ENCODE results near the gene GCC2.
"Not testable (repeated sequence)": the region's sequence is repeated elsewhere in the genome, so short reads cannot be mapped to it uniquely, and the experiment has no call there.

GCC2 gene

DNA sequence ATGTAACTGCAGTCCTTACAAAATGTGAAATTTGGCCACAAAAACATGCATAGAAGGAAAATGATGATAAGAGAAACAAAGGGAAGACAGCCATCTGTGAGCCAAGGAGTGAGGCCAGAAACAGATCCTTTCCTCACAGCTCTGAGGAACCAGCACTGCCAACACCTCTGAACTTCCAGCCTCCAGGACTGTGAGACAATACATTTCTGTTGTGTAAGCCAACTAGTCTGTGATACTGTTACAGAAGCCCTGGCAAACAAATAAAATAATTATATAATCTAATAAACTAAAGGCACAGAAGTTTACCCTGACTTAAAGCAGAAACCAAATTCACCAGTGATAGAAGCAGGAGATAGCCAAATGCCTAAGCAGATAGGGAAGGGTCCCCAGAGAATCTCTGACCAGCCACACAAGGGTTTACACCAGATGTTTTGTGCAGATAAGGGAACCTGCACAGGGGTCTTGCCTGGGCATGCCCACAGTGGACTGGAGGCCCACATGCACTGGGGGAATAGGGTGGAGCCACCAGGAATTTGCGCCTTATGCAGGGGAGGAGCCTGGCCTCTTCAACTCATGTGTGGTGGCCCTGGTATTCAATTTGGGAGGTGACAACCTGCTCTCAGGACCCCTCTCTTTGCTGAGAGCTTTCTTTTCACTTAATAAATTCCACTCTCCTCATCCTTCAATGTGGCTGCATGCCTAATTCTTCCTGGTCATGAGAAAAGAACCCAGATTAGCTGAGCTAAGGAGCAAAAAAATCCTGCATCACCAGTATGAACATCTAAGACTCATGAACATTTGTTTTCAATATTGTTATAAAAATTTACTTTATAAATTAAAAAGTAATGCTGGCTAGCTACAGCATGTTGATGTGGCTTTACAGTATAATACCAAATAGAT lies 3.8 kb upstream of the GCC2 start:
- DNase-seq (ENCODE audit: low read depth): peak; percentile 11

DNA sequence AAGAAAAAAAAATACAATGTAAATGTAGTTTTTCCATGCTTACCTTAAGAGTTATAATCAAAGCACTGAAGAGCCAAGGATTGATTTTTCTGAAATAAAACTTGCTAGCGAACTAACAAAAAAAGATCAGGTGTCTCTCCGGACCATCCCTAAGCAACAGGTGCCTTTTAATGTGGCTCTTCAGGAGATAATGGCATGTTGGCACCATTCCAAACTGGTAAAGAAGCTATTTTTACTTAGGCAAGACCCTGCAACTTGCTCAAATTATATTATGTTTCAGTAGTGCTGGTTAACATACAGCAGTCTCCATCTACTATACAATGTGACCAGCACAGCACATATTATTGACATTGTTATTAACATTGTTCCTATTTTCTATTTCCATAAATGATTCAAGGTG lies 2.3 kb upstream of the GCC2 start:
- DNase-seq (ENCODE audit: low read depth): no peak

DNA sequence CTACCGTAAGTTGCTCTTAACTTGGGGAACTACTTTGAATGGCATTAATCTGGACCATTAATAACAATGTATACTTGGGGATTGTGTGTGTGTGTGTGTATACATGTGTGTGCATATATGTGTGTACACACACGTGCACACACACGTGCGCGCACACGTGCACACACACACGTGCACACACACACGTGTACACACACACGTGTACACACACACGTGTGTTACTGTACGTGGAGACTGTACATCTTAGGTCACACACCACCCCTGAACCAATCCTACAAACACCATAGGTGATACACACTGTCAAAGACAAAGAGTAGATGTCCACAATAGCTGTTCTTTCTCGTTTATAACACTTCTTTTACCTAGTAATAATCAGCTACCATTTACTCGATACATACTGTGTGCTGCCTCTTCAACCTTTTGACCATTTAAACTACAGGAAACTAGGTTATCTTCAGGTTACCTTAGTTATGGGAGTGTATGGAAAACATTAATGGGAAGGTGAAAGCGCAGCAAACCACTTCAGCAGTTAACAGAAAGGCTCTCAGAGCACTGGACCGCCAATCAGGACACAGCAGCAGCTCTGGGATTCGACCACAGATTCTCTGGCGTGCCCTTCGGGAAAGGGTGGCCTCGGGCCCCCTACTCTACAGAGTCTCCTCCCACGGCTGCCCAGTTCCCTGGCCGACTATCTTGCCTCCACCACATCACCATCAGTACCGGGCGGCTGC lies 894 bp upstream of the GCC2 start:
- DNase-seq (ENCODE audit: low read depth): no peak

DNA sequence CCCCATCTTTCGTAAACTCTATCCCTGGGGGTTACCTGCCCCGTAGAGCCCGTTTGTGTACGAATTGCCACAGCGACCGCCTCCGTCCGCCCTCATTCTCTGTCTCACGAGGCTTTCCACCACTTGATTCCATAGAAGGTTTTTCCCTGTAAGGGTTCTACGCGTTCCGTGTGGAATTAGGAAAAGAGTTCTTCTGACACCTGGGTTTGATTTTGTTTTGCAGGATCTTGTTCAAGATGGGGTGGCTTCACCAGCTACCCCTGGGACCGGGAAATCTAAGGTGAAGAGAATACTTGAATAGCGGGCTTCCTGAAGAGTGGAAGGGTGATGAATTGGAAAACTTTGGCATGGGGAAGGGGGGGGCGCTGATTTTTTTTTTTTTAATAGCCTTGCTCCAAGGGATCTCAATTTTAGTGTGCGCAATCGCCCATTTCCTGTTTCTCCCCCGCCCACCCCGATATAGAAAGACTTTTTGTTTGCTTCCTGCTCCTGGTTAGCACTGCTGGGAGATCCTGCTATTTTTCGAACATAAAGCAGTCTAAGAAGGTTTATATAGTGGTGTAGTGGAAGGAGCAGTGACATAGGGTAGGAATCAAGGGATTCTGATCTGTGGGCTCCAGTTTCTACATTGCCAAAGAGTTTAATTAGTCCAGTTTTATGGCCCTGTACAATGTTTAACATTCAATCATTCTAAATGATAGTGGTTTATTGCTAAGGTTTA lies 564 bp downstream of the GCC2 start:
- DNase-seq (ENCODE audit: low read depth): peak; percentile 36

DNA sequence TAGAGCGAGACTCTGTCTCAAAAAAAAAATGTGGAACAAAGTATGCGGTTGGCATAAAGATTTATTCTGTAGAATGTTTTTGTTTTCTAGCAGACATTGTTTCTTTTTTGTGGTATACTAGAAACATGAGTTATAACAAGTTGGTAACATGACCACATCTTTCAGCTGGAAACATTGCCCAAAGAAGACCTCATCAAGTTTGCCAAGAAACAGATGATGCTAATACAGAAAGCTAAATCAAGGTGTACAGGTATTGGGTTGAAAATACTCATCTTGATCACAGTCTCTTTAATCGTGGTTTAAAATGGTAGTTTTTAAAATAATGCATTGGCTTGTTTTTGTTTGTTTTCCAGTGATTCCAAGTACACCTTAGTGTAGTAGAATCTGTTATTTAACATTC lies 1.9 kb downstream of the GCC2 start:
- DNase-seq (ENCODE audit: low read depth): no peak

DNA sequence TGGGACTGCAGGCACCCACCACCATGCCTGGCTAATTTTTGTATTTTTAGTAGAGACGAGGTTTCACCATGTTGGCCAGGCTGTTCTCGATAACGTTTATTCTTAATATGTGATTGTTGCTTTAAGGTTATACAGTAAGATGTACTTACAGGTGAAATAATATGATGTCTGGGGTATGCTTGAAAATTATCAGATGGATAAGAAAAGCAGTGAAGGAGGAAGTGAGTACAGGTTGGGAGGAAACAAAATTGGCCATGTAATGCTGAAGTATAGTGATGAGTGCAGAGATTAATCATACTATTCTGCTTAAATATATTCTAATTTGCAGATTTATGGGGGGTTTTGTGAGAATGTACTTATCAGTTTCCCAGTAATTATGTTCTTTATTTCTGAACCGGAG lies 3.0 kb downstream of the GCC2 start:
- DNase-seq (ENCODE audit: low read depth): no peak

DNA sequence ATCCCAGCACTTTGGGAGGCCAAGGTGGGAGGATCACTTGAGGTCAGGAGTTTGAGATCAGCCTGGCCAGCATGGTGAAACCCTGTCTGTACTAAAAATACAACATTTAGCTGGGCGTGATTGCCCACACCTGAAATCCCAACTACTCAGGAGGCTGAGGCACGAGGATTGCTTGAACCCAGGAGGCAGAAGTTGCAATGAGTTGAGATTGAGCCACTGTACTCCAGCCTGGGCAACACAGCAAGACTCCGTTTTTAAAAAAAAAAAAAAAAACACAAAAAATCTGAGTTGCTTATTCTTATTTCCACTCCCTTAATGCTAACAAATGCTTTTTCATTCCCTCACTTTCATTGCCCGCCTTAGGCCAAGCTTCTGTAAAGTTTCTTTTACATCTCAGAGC lies 4.5 kb downstream of the GCC2 start:
- DNase-seq (ENCODE audit: low read depth): not testable (repeated sequence)

DNA sequence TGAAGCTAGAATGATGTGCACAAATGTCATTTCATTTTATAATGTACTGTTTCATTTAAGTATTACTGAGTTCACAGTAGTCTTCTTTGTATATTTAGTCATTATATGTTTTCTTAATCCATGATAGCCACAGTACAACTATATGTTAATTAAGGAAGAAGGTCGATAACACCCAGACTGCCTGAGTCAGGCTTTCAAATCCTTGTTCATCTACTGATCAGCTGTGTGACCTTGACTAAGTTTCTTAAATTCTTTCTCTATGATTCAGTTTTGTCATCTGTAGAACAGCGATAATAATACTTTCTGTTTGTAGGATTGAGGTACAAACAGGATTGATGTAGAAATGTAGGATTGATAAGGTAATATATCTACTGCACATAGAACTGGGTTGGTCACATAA lies 5.4 kb downstream of the GCC2 start:
- DNase-seq (ENCODE audit: low read depth): peak; percentile 69

DNA sequence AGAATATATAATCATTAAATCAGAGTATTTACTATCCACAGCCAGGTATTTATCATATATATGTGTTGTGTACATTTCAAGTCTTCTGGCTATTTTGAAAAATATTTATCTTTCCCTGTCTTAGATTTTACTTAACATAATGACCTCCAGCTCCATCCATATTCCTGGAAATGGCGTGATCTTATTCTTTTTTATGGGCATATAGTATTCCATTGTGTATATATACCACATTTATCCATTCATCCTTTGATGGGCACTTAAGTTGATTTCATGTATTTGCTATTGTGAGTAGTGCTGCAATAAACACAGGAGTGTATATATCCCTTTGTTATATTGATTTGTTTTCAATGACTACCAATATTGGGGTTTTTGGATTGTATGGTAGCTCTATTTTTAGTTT lies 6.6 kb downstream of the GCC2 start:
- no peak for DNase-seq (ENCODE audit: low read depth)

DNA sequence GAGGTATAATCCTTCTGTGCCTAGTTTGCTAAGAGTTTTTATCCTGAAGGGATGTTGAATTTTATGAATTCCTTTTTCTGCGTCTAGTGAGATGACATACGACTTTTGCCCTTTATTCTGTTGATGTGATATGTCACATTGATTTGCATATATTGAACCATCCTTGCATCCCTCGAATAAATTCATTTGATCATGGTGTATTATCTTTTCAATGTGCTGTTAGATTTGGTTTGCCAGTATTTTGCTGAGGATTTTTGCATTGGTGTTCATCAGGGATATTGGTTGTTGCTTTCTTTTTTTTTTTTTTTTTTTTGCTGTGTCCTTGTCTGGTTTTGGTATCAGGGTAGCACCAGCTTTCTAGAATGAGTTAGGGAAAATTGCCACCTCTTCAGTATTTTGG lies 9.1 kb downstream of the GCC2 start:
- no peak for DNase-seq (ENCODE audit: low read depth)

DNA sequence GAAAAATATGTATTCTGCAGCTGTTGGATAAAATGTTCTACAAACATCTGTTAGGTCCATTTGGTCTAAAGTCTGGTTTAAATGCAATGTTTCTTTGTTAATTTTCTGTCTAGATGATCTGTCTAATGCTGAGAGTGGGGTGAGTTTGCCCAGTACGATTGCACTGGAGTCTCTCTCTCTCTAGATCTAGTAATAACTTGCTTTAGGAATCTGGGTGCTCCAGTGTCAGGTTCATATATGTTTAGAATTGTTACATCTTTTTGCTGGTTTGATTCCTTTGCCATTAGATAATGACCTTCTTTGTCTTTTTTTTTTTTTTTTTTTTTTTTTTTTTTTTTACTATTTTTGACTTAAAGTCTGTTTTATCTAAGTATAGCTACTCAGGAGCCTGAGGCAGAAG lies 10.4 kb downstream of the GCC2 start:
- peak; percentile 21 for DNase-seq (ENCODE audit: low read depth)

DNA sequence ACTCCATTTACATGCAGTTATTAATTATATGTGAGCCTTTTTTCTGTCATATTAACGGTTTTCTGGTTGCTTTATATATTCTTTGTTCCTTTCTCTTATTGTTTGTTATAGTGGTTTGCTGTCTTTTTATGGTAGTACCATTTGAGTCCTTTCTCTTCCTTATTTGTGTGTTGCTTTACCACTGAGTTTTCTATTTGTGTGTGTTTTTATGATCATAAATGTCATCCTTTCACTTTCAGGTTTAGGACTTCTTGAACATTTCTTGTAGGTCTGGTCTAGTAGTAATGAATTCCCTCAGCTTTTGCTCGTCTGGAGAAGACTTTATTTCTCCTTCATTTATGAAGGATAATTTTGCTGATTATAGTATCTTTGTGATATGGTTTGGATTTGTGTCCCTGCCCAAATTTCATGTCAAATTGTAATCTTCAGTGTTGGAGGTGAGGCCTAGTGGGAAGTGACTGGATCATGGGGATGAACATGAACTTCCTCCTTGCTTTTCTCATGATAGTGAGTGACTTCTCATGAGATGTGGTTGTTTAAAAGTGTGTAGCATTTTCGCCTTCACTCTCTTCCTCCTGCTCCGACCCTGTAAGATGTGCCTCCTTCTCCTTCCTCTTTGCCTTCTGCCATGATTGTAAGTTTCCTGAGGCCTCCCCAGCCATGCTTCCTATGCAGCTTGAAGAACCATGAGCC lies 11.5 kb downstream of the GCC2 start:
- DNase-seq (ENCODE audit: low read depth): no peak

DNA sequence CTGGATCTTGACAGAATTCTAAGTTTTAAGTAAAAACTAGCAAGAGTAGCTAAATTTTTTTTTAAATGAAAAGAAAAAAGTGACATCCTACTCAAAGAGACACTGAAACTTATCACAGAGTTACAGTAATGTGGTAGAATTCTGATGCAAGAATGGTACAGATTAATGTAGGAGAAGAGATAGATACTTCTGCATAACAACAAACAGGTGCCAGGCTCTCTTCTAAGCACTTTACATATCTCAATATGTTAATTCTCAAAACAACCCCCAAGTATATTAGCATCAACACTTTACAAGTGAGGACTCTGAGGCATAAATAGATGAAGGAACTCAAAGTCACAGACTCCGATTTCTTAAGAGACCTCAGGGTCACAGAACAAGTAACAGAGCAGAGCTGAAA lies 28.1 kb downstream of the GCC2 start:
- DNase-seq (ENCODE audit: low read depth): no peak

DNA sequence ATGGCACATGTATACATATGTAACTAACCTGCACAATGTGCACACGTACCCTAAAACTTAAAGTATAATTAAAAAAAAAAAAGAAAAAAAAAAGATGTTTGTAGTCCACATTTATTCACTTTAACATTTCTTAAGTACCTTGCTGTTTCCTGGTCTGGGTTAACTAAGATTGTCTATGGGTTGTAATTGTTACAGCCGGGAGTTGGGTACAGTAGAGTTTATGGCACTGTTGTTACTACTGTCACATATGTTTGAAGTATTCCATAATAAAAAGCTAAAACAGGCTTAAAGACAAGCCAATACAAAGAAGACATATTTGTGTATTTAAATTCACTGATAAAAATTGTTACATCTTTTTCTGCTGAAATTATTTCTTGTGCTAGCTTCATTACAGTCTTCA lies 36.2 kb downstream of the GCC2 start:
- DNase-seq (ENCODE audit: low read depth): no peak

DNA sequence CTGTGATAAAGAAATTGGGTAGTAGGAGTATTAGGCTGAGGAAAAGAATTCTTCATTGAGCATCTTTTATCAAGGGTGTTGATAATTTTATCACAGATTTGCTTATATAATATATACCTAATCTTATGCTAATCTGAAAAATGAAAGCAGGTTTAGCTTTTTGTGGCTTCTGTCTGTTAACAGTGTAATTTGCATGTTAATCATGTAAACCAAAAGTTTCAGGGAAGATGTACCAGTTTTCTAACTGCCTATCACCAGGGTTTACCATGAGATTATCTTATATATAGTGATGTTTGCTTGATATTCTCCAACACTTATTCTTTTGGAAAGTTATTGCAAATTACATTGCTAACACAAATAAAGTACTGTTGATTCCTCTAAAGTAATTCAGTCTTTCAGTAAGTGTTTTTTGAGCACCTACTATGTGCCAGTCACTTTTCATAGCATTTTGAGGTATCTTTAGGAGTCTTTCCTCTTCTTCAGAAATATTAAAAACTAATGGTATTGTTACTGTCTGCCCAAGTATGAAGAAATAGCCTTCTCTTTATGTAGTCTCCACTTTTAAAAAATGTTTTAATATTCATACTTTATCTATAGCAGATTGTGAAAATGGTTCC lies 41.6 kb downstream of the GCC2 start:
- no peak for DNase-seq (ENCODE audit: low read depth)

DNA sequence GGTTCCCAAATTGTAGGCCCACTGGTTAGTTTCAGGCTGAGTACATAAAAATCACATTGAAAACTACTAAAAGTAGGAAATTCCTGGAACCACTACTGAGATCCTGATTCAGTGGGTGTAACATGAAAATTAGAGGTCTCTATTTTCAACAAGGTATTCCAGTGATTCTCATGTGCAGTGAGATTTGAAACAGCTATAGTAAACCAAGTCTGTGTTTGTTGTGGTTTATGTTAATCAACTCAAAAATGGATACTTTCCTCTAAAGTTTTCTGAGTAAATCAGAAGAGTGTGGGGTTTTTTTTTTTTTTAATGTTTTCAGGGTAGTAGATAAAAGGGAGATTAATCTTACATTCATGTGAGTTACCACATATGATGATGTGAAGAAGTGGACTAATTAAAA lies 42.8 kb downstream of the GCC2 start:
- DNase-seq (ENCODE audit: low read depth): peak; percentile 3

DNA sequence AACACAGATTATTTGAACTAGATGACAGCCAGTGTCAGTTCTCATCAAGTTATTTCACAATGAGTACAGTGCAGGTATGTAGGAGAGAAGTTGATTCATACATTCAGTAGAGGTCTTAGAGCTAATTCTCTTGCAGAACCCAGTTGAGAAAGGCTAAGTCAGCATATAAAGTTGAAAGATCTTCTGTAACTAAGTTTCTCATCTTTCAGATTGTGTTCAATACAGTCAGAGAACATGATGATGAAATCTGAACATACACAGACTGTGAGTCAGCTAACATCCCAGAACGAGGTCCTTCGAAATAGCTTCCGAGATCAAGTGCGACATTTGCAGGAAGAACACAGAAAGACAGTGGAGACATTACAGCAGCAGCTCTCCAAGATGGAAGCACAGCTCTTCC lies 43.4 kb downstream of the GCC2 start:
- peak; percentile 99 for DNase-seq (ENCODE audit: low read depth)

DNA sequence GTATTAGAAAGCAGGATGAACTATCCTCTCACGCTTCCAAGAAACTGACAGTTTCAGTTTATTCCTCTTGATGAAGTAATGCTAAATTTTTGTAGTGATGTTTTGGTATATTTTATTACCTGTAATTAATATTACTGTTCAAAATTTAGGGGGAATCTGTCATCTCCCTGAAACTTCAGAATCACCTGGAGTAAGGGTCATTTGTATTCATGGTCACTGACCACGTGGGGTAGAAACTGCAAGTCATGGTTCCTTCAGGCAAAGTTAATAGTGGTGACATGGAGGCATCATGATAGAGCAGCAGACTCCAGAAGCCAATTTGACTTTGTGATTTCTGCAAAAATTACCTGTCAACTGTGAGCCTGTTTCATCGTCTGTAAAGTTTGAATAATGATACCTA lies 47.2 kb downstream of the GCC2 start:
- not testable (repeated sequence) for DNase-seq (ENCODE audit: low read depth)

DNA sequence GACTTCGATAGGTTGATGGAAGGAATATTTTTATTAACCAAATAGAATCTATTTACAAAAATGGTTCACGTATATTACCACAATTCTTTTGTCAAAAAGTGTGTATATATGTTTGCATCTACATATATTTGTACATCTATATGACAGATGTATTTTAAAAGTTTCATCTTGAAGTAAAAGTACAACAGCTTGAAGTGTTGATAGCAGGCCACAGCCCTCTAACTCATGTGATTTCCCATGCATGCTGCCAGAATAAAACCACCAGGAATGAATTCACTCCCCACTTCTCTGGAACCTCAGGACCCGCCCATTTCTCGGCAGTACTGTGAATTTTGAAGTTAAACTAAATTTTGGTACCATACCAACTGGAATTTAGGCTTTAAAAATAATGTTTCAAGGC lies 58.6 kb downstream of the GCC2 start:
- DNase-seq (ENCODE audit: low read depth): peak; percentile 24

DNA sequence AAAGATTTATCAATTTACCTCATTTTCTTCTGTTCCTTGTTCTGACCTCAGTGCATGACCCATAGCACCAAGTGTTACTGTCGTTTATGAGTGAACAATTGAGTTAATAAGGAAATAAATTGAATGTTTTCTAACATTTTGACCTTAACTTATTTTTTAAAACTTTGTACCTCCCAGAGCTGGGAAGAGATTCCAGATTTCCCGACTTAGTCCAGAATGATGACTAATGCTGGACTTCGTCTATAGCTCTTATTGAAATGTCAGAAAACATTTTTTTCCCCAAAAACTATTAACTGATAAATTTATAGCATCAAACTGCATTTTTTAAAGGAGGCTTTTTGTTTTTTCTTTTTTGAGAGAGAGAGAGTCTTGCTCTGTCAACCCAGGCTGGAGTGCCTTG lies 63.4 kb downstream of the GCC2 start:
- not testable (repeated sequence) for DNase-seq (ENCODE audit: low read depth)

DNA sequence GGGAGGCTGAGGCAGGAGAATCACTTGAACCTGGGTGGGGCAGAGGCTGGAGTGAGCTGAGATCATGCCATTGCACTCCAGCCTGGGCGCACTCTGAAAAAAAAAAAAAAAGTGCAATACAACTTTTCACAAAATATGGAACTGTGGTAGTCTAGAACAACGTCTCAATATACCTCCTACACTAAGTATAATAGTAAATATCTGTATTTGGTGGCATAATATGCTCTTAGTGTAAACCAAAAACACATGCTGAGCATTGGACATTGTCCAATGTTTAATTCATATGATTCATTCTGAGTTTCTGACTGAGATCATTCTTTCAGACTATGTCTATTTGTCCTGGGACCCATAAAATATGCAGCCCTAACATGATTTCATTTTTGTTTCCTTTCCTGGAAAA lies 65.5 kb downstream of the GCC2 start:
- not testable (repeated sequence) for DNase-seq (ENCODE audit: low read depth)

DNA sequence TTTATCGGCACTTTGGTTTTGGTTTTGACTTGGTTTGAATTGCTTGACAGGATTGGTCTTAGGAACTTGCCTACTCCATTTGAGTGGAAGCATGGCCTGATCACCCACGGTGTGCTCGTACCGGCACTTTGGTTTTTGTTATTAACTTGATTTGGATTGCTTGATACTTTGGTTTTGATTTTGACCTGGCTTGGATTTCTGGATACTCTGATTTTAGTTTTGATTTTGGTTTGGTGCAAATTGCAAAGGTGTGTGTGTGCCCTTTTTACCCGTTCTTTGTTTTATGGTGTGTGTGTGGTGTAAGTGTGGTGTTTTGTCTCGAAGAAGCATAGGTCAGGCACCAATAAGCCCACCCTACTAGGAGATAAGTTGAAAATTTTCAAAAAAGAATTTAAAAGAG lies 75.7 kb downstream of the GCC2 start:
- DNase-seq (ENCODE audit: low read depth): not testable (repeated sequence)
